Measurements from ENCODE around the gene BRCA1. TPM values are rescaled to one million over a fixed set of nuclear protein-coding genes. Genes with fewer than 3 reads are reported as not detected.

Gene BRCA1
- total RNA-seq, 6 experiments from 2014 or later: 10.5 to 24.7 (median 22.5) TPM

DNA sequence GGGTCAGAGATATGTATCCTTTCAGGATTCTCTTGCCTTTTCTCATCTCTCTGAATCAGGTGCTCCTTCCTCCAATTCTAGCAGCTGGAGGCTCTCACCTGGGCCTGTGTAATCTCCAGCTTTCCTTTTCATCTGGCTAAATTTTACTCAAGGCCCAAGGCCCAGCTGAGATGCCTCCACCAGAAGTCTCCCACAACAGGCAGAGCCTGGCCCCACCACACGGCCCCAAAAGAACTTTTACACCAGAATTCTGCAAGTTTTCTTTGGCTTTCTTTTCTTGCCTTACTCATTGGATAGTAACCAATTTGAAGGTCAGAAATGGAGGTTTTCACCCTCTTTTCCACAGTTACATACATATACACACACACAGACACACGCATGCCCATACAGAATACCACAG lies 85.5 kb downstream of the BRCA1 start:
- Mint-ChIP-seq H3K27me3 (ENCODE audit: insufficient read depth) (no peaks in the 10 kb centered on the region; the same call in 1 of the 2 replicates), H3K36me3 (ENCODE audit: low read depth) (no peaks in the 10 kb centered on the region), H3K4me1 (ENCODE audit: low read depth) (peaks cover 21% of the 10 kb centered on the region), H3K9me3 (no peaks in the 10 kb centered on the region), H3K27ac (no peak overlapping the region), H3K4me3 (no peak overlapping the region)
- TF ChIP-seq, protein P1, sequence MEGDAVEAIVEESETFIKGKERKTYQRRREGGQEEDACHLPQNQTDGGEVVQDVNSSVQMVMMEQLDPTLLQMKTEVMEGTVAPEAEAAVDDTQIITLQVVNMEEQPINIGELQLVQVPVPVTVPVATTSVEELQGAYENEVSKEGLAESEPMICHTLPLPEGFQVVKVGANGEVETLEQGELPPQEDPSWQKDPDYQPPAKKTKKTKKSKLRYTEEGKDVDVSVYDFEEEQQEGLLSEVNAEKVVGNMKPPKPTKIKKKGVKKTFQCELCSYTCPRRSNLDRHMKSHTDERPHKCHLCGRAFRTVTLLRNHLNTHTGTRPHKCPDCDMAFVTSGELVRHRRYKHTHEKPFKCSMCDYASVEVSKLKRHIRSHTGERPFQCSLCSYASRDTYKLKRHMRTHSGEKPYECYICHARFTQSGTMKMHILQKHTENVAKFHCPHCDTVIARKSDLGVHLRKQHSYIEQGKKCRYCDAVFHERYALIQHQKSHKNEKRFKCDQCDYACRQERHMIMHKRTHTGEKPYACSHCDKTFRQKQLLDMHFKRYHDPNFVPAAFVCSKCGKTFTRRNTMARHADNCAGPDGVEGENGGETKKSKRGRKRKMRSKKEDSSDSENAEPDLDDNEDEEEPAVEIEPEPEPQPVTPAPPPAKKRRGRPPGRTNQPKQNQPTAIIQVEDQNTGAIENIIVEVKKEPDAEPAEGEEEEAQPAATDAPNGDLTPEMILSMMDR (IDR thresholded peaks at IDR 0.05): no peak
- no peak for DNase-seq

DNA sequence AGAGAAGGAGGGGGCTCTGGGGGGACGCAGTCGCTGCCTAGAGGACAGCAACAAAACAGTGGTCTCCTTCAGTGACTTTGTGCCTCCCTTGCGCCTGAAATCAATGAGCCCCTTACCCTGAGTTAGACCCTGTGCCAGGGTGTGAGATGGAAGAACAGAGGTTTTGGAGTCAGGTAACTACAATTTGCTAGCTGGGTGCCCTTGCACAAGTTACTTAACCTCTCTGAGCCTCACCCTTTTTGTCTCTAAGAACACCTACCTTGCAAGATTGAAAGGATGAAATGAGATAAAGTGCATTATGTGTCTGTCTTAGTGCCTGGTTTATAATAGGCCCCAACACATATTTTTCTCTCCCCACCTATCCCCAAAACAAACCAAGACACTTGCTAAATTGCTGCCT lies 90.3 kb downstream of the BRCA1 start:
- H3K4me1 Mint-ChIP-seq (ENCODE audit: low read depth): no peaks in the 10 kb centered on the region
- TF ChIP-seq, protein P1 (IDR thresholded peaks at IDR 0.05): no peak
- H3K27me3 Mint-ChIP-seq (ENCODE audit: insufficient read depth): peaks cover 1% of the 10 kb centered on the region
- H3K9me3 Mint-ChIP-seq: no peaks in the 10 kb centered on the region
- H3K27ac Mint-ChIP-seq: no peak overlapping the region
- no peak overlapping the region for H3K4me3 Mint-ChIP-seq
- no peak for DNase-seq
- H3K36me3 Mint-ChIP-seq (ENCODE audit: low read depth): no peaks in the 10 kb centered on the region

DNA sequence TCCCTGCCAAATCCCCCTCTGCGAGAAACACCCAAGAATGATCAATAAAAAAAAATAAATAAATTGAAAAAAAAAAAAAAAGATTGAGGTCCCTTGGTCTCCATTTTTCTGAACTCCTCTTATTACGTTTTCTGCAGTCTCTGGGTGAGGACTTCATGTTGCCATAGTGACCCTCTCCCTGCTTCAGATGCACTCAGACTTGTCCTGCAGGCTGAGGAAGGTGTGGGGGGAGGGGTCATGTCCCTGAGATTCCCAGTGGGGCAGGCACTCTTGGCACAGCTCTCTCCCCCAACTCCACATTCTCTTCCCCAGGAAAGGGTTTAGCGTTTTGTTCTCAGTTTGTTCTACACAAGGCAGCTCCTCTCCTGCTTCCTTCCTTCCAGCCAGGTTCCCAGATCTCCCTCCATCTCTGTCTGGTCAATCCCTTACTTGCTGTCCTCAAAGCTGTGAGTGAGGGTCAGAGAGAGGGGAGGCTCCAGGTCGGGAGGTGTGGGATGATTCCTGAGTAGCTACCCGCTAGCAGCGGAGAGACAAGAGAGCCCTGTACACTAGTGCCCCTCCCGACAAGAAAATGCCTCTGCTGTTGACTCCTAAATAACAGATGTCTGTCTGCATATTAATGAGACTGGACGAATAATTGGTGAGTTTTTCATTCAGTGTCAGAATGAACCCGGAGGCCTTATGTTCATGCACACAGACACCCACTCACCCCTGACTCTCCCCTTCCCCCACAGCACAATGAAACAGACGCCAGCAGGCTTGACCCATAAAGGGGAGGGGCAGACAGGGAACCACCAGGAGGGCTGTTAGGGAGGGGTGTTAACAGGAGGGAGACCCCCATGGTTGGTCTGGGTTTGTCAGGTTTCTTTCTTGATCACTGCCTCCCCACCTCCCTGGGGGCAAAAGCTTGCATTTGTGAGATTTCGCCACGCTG lies 90.9 kb downstream of the BRCA1 start:
- H3K4me3 Mint-ChIP-seq: no peak overlapping the region
- DNase-seq: no peak
- no peaks in the 10 kb centered on the region for H3K4me1 Mint-ChIP-seq (ENCODE audit: low read depth)
- H3K36me3 Mint-ChIP-seq (ENCODE audit: low read depth): no peaks in the 10 kb centered on the region
- TF ChIP-seq, protein P1 (IDR thresholded peaks at IDR 0.05): no peak
- peaks cover 1% of the 10 kb centered on the region for H3K27me3 Mint-ChIP-seq (ENCODE audit: insufficient read depth)
- no peak overlapping the region for H3K27ac Mint-ChIP-seq
- H3K9me3 Mint-ChIP-seq: no peaks in the 10 kb centered on the region

DNA sequence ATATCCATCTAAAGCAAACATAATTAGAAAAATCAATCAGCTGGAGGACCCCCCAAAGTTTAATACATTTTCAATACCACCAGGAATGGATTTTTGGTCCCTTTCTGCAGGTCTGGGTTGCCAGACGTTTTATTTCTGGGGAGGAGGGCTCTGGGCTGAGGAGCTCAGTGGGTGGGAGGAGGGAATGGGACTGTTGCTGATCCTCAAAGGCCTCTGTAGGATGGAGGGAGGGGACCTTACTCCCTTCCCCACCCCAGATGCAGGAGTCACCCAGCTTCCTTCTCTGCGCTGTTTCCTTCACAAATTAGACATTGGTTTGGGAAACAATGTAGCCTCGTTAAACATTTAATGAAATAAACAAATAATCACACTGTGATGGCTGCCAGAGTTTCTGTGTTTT lies 93.5 kb downstream of the BRCA1 start:
- Mint-ChIP-seq H3K4me3 (no peak overlapping the region), H3K27ac (no peak overlapping the region), H3K27me3 (ENCODE audit: insufficient read depth) (peaks cover 5% of the 10 kb centered on the region), H3K4me1 (ENCODE audit: low read depth) (no peaks in the 10 kb centered on the region), H3K36me3 (ENCODE audit: low read depth) (no peaks in the 10 kb centered on the region), H3K9me3 (no peaks in the 10 kb centered on the region)
- TF ChIP-seq, protein P1 (IDR thresholded peaks at IDR 0.05): no peak
- no peak for DNase-seq

DNA sequence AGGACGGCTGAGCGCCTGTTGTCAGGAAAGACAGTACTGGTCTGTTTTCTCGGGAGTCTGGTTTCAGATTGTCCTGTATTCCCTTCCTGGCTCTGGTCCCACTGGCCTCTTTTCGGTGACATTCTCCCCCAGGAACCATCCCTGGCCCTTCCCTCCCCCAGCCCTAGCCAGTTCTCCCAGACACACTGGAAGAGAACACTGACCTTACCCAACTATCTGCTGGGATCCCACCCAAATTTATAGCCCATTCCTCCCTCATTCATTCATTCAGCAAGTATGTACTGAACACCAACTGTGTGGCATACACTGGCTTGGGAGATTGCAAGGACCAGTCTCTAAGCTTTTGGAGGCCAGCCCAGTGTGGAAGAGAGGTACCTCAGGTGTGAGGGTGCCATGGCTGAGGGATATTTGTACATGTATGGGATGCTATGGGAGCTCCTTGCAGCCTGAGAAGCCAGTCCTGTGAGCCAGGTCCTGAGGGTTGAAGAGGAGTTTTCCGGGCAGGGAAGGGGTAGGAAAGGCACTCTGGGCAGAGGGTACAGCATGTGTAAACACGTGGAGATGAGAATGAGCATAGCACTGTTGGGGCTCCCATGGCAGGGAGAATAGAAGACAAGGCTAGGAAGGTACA lies 94.9 kb downstream of the BRCA1 start:
- DNase-seq: no peak
- Mint-ChIP-seq H3K9me3 (no peaks in the 10 kb centered on the region), H3K4me3 (no peak overlapping the region), H3K4me1 (ENCODE audit: low read depth) (no peaks in the 10 kb centered on the region), H3K27ac (no peak overlapping the region), H3K36me3 (ENCODE audit: low read depth) (no peaks in the 10 kb centered on the region), H3K27me3 (ENCODE audit: insufficient read depth) (peaks cover 8% of the 10 kb centered on the region)
- TF ChIP-seq, protein P1 (IDR thresholded peaks at IDR 0.05): no peak
